Mucosa of gallbladder (tissue), 1 donor: ENCODE measurements around the gene SPEM1. TPM values are rescaled to one million over a fixed set of nuclear protein-coding genes. Genes with fewer than 3 reads are reported as not detected.

Experiments used
- DNase-seq: peaks from one replicate; pipeline ENCODE4 v3.0.0-alpha.2; 2020; ENCODE audit warnings: low spot score
- total RNA-seq: library from RNA; stranded (reverse); gene quantifications from one replicate; pipeline ENCODE4 v1.2.1, GENCODE V29; 2021
- donor health status: DM: no; HTN: no; CAD: no.

SPEM1 gene
- total RNA-seq, 1 donor from 2014 or later = not detected

- no peak for DNase-seq
These were observed 21.5 kb upstream of the SPEM1 start for GRCh38 chr17:7398612-7399011.

GRCh38 chr17:7403043-7403726 is 16.9 kb upstream of the SPEM1 start:
- peak; percentile 27 for DNase-seq

GRCh38 chr17:7403727-7403976 is 16.5 kb upstream of the SPEM1 start:
- no peak for DNase-seq

- peak; percentile 99 for DNase-seq
These were observed 16.0 kb upstream of the SPEM1 start, which contains the start of gene TMEM256 for GRCh38 chr17:7403977-7404736. TMEM256 (minus strand) TSS chr17:7404097; CDS start chr17:7404084, 13 bp downstream.

- DNase-seq = no peak
These were observed 15.3 kb upstream of the SPEM1 start for GRCh38 chr17:7404737-7405349.

- no peak for DNase-seq
These were observed 14.5 kb upstream of the SPEM1 start for GRCh38 chr17:7405350-7406234.

- DNase-seq = no peak
These were observed 13.8 kb upstream of the SPEM1 start for GRCh38 chr17:7406235-7406825.

GRCh38 chr17:7407082-7407481 is 13.0 kb upstream of the SPEM1 start:
- no peak for DNase-seq

- DNase-seq = no peak
These were observed 12.5 kb upstream of the SPEM1 start, which contains the start of gene NLGN2 for GRCh38 chr17:7407485-7408251. NLGN2 (plus strand) TSS chr17:7407845; CDS start chr17:7408256, 411 bp downstream.

- no peak for DNase-seq
These were observed 11.8 kb upstream of the SPEM1 start for GRCh38 chr17:7408252-7408727.

GRCh38 chr17:7408863-7409262 is 11.3 kb upstream of the SPEM1 start:
- DNase-seq = no peak

- no peak for DNase-seq
These were observed 10.4 kb upstream of the SPEM1 start for GRCh38 chr17:7409716-7410115.

GRCh38 chr17:7410634-7411426 is 9.3 kb upstream of the SPEM1 start:
- DNase-seq = no peak

- DNase-seq = no peak
These were observed 8.7 kb upstream of the SPEM1 start for GRCh38 chr17:7411427-7411750.

- DNase-seq = no peak
These were observed 6.7 kb upstream of the SPEM1 start for GRCh38 chr17:7413346-7413985.

- DNase-seq = no peak
These were observed 5.3 kb upstream of the SPEM1 start for GRCh38 chr17:7414837-7415236.

- no peak for DNase-seq
These were observed 4.3 kb upstream of the SPEM1 start for GRCh38 chr17:7415784-7416183.

- no peak for DNase-seq
These were observed 3.8 kb upstream of the SPEM1 start for GRCh38 chr17:7416323-7416722.

- DNase-seq = no peak
These were observed 3.0 kb upstream of the SPEM1 start for GRCh38 chr17:7417056-7417655.
